Neural cell (in vitro differentiated cells): ENCODE measurements around the gene DBF4.

Experiments used
- EP300 ChIP-seq: fragments of 450-650 bp; conservative IDR thresholded peaks from 2 replicates; pipeline ENCODE4 v1.6.1; 2014; ENCODE audit warnings: antibody characterized with exemption, mild to moderate bottlenecking, moderate library complexity; ENCODE audit not compliant: poor library complexity, severe bottlenecking
- EZH2 ChIP-seq: fragments of 200-600, 300-800 bp; shearing (Covaris generic), sonication (generic); IDR thresholded peaks from 2 replicates; pipeline ENCODE4 v1.6.1; 2014; ENCODE audit warnings: antibody characterized with exemption, low read length, borderline replicate concordance, mild to moderate bottlenecking; ENCODE audit not compliant: insufficient read depth, poor library complexity, severe bottlenecking
- POLR2AphosphoS5 ChIP-seq: IDR thresholded peaks from 2 replicates; pipeline ENCODE4 v1.6.1; 2012
- RAD21 ChIP-seq: fragments of 450-650 bp; conservative IDR thresholded peaks from 2 replicates; pipeline ENCODE4 v1.6.1; 2014; ENCODE audit warnings: antibody characterized with exemption, mild to moderate bottlenecking, moderate library complexity
- REST ChIP-seq: IDR thresholded peaks from 2 replicates; pipeline ENCODE4 v1.6.1; 2012; ENCODE audit warnings: borderline replicate concordance
- SMC3 ChIP-seq: fragments of 450-650 bp; conservative IDR thresholded peaks from 2 replicates; pipeline ENCODE4 v1.6.1; 2014; ENCODE audit warnings: antibody characterized with exemption, mild to moderate bottlenecking, moderate library complexity; ENCODE audit not compliant: poor library complexity
- TAF1 ChIP-seq: IDR thresholded peaks from 2 replicates; pipeline ENCODE4 v1.6.1; 2012; ENCODE audit warnings: low read depth
- TF ChIP-seq, protein P1 (sequence below): fragments of 450-650 bp; IDR thresholded peaks from 2 replicates; pipeline ENCODE4 v1.5.1; 2014; ENCODE audit warnings: antibody characterized with exemption, mild to moderate bottlenecking, moderate library complexity; ENCODE audit not compliant: poor library complexity, severe bottlenecking

DNA sequence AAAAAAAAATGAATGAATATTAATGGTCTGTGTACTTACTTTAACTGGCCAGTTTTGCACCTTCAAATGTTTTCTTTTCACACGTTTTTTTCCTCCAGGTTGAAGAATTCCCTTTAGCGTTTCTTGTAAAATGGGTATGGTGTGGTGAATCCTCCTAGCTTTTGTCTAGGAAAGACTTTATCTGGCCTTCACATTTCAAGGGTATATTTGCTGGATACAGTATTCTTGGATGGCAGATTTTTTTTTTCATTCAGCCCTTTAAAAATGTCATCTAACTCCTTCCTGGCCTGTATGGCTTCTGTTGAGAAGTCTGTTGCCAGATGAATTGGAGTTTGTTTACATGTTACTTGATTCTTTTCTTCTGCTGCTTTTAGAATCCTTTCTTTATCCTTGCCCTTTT, 10.2 kb upstream of the DBF4 start:
- TF ChIP-seq RAD21 (no peak), REST (no peak), EP300 (no peak), POLR2AphosphoS5 (no peak), EZH2 (no peak), TAF1 (no peak), SMC3 (no peak)
- TF ChIP-seq, protein P1, sequence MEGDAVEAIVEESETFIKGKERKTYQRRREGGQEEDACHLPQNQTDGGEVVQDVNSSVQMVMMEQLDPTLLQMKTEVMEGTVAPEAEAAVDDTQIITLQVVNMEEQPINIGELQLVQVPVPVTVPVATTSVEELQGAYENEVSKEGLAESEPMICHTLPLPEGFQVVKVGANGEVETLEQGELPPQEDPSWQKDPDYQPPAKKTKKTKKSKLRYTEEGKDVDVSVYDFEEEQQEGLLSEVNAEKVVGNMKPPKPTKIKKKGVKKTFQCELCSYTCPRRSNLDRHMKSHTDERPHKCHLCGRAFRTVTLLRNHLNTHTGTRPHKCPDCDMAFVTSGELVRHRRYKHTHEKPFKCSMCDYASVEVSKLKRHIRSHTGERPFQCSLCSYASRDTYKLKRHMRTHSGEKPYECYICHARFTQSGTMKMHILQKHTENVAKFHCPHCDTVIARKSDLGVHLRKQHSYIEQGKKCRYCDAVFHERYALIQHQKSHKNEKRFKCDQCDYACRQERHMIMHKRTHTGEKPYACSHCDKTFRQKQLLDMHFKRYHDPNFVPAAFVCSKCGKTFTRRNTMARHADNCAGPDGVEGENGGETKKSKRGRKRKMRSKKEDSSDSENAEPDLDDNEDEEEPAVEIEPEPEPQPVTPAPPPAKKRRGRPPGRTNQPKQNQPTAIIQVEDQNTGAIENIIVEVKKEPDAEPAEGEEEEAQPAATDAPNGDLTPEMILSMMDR, result no peak
